Amniotic epithelial cell (primary cell): ENCODE measurements around the gene MEGF6.
"Not testable (repeated sequence)": the region's sequence is repeated elsewhere in the genome, so short reads cannot be mapped to it uniquely, and the experiment has no call there.

Source experiments
- DNase-seq: peaks from one replicate; pipeline ENCODE4 v3.0.0-alpha.2; 2010; ENCODE audit warnings: low read depth

Gene MEGF6

DNA sequence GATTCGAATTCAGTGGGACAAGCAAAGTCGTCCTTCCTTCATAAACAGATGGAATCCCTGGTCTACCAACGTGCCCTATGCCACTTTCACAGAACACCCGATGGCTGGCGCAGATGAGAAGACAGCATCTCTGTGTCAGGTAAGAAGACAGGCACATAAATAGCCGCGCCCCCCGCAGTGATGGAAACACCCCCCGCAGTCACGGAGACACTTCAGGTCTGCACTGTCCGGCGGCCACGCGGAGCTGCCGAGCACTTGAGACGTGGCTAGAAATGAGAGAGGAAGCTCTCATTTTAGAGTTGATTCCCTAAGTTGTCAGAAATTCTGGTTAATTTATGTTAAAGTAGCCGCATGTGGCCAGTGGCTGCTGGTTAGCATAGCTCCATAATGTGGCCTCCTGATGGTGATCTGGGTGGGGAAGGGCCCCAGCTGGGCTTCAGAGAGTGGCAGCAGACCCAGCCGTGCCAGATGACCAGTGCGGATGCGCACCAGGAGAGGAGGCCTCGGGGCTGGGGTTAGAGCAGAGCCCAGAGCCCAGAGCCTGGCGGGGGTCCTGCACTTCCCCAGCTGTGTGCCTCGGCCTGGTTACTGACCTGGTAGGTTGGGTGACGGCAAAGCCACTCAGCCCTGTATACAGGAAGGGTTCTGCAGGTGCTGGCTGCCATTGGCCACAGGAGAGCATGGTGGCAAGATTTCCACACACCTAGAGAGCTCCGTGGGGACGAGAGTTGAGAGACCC lies 16.4 kb upstream of the MEGF6 start:
- DNase-seq, result no peak

DNA sequence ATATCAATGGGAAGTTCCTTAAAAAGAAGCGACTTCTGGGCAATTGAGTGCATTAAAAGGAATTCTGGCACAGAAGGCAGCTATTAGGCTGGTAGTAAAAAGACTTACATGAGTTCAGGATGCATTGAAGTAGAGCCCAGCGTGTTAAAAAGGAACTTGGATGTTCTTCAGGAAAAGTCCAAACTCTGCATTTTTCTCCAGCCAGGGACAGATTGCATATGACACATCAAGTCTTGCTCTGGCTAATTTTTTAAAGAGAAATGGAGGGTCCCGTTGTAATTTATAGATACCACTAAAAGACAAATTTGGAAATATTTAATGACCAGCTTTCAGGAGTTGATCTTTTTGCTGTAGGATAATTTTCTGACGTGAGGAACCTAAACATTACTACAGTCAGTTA lies 14.7 kb upstream of the MEGF6 start:
- no peak for DNase-seq

DNA sequence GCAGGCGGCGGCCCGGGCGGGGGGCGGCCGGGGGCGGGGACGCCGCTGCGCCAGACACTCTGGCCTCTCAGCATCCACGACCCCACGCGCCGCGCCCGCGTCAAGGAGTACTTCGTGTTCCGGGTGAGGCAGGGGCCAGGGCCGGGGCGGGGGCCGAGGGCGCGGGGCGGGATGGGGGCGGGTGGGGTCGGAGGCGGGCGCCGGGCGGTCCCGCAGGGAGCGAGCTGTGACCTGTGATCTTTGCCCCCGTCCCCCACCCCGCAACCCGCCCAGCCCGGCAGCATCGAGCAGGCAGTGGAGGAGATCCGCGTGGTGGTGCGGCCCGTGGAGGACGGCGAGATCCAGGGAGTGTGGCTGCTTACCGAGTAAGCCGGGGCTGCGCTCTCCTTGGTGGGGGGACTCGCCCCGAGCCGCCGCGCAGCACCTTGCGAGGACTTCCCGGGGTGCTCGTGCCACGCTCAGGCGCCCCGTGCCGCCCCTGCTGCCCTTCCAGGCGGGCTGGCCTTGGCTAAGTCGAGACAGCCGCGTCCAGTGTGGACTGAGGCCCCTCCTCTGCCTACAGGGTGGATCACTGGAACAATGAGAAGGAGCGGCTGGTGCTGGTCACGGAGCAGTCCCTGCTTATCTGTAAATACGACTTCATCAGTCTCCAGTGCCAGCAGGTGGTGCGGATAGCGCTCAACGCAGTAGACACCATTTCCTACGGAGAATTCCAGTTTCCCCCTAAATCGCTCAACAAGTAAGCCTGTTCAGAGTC lies 14.0 kb upstream of the MEGF6 start:
- peak; percentile 49 for DNase-seq

DNA sequence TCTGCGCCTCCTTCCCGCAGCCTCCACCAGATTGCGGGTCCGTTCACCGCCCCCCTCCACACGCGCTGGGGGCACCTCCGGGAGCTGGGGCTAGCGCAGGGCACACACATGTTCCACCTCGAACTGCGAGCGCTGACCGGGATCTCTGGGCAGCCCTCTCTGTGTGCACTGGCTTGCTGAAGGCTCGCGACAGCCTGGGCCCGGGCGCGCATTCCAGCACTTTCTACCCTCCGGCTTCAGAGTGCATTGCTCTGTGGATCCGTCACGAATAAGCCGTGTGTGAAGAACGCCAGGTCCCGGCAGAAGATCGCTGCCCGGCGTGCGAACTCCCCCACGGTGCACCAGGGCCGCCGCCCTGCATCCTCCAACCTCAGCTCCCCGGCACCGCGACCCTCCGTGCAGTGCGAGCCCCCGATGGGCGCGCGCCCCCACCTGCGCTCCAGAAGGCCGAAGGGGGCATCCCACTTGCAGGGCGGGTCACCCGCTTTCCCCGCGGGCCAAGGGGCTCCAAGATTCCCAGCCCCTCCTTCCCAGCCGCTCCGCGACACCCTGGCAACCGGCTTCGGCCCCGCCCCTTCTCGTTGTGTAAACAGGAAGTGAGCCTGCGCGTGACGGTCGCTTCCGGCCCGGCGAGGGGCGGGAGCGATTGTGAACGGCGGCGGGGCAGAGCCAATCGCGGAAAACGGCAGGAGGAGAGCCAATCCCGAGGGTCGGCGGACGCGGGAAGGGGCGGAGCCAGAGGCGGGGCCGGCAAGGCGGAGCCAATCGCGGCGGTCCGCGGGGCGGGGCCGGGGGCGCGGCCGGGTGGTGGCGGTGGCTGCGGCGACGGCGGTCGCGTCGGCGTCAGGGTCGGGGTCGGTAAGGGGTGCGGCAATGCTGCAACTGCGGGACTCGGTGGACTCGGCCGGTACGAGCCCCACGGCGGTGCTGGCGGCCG lies 13.2 kb upstream of the MEGF6 start, which contains the start of gene TPRG1L:
Gene TPRG1L (plus strand): TSS at position 816 of the 937 bp plus-strand sequence. CDS start 58 bp downstream, at position 874.
- DNase-seq, result peak; percentile 87

DNA sequence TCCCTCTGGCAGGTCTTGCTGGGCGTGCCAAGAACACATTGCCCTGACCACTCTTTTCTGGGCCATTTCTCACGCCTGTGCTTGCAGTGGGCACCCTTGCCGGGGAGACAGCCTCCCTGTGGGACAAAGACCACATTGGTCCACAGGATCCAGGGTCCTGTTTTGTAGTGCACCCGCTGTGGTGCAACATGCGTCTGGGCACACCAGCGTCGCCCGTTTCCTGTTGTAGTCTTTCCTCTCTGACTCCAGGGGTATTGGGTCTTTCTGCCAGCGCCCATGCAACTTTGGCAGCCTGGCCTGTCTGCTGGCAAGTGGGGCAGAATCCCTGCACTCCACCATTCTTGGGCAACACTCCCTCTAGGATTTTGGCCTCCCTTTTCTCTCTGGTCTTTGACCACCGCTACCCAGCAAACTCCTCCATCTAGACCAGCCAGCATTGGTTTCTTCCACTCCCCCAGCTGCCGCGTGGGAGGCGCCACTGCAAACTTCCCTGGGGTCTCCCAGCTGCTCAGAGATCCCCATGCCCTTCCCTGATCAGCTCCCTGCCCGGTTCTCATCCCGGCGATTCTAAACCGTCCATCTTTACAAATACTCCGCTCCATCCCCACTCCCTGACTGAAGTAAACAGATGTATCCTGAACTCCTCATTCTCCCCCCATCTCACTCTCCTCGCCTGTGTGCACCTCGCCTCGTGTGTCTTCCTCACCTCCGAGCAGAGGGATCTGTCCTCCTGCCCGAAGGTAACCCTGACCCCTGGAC lies 12.3 kb upstream of the MEGF6 start:
- DNase-seq, result no peak

DNA sequence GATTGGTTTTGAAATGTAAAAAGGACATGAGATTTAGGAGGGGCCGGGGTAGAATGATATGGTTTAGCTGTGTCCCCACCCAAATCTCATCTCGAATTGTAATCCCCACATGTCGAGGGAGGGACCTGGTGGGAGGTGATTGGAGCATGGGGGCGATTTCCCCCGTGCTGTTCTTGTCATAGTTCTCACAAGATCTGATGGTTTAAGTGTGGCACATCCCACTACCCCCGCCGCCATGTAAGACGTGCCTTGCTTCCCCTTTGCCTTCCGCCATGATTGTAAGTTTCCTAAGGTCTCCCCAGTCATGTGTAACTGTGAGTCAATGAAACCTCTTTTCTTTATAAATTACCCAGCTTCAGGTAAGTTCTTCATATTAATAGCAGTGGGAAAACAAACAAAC lies 10.8 kb upstream of the MEGF6 start:
- not testable (repeated sequence) for DNase-seq

DNA sequence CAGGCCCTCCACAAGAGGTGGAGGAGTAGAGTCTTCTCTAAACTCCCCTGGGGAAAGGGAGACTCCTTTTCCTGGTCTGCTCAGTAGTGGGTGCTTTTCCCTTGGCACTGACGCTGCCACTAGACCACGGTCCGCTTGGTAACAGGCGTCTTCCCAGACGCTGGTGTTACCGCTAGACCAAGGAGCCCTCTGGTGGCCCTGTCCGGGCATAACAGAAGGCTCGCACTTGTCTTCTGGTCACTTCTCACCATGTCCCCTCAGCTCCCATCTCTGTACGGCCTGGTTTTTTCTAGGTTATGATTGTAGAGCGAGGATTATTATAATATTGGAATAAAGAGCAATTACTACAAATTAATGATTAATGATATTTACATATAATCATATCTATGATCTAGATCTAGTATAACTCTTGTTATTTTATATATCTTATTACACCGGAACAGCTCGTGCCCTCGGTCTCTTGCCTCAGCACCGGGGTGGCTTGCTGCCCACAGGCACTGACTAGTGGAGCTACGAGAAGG lies 9.9 kb upstream of the MEGF6 start:
- DNase-seq, result not testable (repeated sequence)

DNA sequence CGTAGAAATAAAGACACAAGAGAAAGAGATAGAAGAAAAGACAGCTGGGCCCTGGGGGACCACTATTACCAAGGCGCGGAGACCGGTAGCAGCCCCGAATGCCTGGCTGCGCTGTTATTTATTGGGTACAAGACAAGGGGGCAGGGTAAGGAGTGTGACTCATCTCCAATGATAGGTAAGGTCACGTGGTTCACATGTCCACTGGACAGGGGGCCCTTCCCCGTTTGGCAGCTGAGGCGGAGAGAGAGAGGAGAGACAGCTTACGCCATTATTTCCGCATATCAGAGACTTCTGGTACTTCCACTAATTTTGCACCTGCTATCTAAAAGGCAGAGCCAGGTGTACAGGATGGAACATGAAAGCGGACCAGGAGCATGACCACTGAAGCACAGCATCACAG lies 9.4 kb upstream of the MEGF6 start:
- DNase-seq, result no peak

DNA sequence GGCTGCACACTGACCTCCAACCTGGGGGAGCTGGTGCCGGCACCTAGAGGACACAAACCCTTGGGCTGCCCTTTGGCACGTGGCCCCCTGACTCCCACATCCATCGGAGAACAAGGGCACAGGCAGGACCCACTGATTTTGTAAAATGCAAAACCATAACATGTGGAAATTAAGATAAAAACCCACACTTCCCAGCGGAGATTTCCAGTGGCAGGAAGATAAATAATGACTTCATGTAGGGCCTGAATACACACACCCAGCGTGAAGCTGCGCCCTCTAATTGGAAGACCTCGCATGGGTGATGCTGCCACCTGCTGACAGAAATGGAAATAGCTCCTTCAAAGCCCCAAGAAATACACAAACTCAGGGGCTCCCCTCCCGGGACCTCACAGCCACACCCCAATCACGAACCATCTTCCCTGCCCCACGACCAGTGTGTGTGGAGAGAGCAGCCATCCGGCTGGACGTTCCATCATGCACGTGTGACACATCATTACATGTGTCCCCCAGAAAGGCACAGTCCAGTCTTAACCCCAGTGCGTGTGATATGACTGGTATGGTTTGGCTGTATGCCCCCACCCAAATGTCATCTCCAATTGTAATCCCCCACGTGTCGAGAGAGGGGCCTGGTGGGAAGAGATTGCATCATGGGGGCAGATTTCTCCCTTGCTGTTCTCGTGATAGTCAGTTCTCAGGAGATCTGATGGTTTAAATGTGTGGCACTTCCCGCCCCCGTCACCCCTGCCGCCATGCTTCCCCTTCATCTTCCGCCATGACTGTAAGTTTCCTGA lies 7.8 kb upstream of the MEGF6 start:
- DNase-seq, result peak; percentile 78

DNA sequence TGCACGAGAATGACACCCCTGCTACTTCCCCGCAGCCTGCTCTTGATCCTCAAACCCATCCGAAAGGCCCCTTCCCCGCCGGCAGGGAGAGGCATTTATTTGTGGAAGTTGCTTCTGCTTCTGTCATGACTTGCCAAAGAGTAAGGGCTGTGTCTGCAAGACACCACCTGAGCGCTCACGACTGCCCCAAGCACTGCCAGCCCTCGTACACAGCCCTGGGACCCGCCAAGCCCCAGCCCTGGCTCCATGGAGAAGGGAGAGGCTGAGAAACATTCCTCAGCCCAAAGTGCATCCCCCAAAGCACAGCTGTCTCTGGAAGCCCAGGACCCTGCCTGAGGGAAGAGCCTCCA lies 7.2 kb upstream of the MEGF6 start:
- DNase-seq, result no peak

DNA sequence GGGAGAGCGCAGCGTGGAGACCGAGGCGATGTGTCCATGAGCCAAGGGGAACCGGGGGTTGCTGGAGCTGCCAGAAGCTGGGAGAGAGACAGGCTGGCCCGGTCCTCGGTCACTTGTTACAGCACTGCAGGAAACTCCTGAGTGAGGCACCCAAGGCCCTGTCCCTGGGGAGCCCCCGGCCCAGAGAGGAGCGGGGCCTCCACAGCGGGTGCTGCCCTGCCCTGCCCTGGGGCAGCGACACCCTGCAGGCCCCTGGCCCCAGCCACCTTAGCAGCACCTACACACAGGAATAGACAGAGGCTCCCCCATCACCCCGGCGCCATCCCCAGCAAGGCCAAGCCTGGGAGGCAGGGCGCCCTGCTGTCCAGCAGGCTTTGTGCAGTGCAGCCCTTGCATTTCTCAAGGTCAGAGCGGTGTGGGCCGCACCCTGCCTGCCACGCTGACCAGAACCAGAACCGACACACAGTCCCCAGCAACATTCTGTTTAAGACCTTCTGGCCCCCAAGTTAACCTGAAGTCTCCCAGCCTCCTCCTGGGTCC lies 6.6 kb upstream of the MEGF6 start:
- no peak for DNase-seq

DNA sequence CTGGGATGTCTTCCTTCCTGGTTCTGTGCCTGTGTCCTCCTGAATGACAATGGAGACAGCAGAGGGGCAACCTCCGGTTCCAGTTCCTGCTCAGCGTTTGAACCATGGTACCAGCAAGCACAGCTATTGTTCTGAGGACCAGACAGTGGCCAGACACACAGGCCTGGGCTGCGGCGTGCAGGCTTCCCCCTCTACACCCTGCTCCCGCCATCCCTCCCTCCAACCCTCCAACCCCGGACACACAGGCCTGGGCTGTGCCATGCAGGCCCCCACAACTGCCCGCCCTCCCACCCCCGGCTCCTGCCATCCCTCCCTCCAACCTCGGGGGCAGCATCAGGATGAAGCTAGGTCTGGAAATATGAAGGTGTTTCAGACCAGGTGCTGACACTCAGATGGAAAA lies 5.6 kb upstream of the MEGF6 start:
- no peak for DNase-seq

DNA sequence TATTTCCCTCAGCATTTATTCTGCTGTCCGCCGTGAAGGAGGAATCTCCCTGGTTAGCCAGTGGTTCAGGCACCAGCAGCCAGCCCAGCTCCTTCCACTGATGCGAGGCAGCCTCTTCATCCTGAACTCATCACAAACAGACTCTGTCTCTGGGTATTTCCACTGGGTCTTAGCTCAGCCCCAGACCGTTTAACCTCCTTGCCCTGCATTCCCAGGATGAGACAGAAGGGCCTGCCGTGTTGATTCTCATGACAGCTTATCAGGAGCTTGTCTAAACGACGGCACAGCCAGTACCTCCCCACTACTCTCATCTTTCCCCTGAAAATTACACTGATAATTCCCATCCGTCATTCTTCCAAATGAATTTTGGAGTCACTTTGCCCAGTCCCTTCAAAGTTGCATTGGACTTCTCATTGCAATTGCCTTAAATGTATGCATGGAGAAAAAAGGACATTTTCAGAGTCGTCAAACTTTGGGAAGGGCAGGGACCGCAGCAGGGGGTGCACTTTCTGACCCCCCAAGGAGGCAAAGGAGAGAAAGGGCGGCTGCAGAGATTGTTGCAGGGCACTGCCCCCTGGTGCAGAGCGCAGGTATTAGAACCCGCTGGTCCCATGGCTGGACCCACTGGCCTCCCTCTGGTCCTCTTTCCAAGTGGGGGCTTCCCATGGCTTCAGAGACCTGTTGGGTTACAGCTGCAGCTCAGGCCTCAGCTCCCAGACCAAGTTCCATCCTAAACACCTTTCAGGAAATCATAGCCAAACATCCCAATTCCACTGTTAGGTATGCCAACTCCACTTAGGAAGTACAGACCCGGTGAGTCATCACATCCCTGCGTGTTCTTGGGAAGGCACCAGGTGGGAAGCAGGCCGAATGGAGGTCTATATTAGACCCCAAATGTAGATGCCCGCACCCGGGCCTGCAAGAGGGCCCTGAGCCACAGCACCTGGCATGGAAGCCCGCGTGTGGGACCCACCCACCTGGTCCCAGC lies 3.7 kb upstream of the MEGF6 start:
- peak; percentile 17 for DNase-seq

DNA sequence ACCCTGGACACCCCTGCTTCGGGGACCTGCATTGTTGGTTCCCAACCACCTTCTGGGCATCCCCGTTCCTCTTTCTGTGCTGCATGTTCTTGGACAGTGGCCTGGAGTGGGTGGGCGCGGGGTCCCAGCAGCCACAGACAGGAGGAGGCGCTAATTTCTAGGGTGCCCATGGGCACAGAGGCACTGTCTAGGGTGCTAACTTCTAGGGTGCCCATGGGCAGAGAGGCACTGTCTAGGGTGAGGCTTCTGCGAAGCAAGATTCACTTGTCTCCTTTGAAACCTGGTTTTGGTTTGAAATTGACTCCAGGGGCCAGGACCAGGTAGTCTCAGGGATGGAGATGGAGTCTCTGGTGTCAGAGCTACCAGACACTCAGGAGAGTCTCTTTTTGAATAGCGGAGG lies 815 bp upstream of the MEGF6 start:
- no peak for DNase-seq

DNA sequence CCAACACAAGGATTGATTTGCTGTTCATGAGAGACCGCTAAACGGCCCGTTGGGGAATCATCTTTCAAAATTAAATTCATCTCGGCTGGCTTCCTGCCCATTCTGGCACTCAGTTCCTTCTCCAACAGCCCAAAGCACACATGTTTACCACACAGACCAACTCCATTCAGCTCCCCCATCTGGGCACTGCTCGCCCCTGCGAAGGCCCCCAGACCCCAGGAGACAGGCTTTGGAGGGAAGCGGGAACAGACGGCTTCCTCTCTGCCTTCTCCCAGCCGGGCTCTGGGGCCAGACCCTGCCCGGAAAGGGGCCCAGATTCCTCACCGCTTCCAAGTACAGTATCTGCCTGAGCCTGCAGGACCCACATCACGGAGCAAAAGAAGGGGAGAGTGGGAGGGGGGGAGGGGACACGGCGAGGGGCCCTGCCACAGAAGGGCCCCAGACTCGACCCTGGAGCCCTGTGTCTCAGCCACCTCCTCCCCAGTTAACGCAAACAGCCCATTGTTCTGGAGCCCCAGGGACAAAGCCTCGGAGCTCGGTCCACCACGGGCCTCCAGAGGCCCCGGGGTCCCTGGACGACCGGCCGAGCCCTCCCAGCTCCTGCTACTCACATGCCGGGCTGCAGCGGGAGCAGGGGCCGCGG lies 660 bp downstream of the MEGF6 start:
- no peak for DNase-seq

DNA sequence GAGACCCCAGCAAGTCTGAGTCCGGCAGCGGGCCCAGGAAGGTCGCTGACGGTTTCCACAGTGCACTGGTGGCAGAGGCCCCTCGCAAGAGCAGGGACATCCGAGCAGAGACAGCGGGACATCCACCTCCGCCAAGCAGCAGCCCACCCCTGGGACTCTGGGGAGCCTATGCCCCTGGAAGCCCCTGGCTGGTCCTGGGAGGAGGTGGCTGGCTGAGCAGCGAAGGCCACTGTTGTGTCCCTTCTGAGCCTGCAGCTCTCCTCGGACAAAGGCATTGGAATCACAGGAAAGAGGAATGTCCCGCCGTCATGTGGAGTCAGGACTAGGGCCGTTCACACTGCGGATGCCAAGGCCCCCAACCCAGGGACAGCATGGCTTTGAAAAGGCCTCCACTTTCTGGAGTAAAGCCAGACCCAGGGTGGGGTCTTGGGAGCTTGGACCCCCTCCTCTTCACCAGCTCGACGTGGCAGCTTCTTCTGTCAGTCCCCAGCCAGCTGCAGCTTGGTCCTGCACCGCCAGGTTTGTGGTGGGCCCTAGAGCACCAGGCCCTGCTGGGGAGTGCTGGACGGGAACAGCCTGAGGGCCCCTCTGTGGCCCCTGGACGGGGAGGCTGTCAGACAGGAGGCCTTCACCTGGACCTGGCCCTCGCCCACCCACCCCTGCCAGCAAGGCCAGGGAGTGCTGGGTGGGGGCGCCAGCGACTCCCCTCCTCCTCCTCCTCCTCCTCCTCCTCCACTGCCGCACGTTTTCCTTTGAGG lies 1.4 kb downstream of the MEGF6 start:
- DNase-seq, result no peak

DNA sequence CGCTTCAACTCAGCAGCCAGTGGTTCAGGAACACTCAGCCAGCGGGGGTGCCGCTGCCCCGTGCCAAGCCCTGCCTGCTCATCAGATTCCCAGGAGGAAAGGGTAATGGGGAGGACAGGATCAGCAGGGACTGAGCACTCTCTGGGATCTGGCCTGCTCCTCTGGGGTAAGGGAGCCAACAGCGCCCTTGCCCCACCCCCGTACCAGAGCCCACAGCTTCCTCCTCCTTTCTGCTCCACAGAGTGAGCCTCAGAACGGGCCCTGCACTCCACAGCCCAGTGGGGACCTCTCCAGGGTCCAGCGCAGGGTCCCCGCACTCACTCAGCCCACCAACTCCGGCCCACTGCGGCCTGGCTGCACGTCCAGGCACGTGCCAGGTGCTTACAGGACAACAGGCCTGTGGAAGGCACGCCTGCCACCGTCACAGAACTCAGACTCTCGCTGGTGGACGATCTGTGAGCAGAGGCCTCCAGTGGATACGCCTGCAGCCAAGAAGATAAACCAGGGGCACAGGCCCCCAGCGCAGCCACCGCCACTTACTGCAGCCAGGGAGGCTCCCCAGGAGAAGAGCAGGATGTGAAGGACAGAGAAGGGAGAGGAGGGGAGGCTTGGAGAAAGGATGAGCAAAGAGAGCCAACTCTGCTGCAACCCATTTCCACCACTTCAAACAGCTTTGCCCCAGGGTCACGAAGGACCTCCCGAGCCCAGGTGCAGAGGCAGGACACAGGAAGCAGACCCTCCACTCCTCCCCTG lies 2.1 kb downstream of the MEGF6 start:
- DNase-seq, result no peak
